Loucy (cell line): ENCODE results near the gene WDR37.
A peak's percentile ranks its signal among the peaks of the same experiment; 100 is the strongest.
"Not testable (repeated sequence)": the region's sequence is repeated elsewhere in the genome, so short reads cannot be mapped to it uniquely, and the experiment has no call there.

Experiments used
- H2AFZ ChIP-seq: fragments of 200-600 bp; sonication (generic); 2 replicates; pipeline ENCODE4 v1.6.0; 2016; ENCODE audit warnings: antibody characterized with exemption, mild to moderate bottlenecking, low read length, moderate library complexity
- H3F3A ChIP-seq: fragments of 200-600 bp; 2 replicates; pipeline ENCODE4 v1.6.0; 2016; ENCODE audit warnings: antibody characterized with exemption, low read depth, mild to moderate bottlenecking
- H3K27me3 ChIP-seq: fragments of 200-600 bp; sonication (generic); 2 replicates; pipeline ENCODE4 v1.6.1; 2014; ENCODE audit warnings: low read length, mild to moderate bottlenecking; ENCODE audit not compliant: insufficient read depth, poor library complexity, severe bottlenecking
- H3K36me3 ChIP-seq: fragments of 200-600 bp; sonication (generic); 2 replicates; pipeline ENCODE4 v1.6.1; 2016; ENCODE audit warnings: low read length; ENCODE audit not compliant: insufficient read depth
- H3K4me1 ChIP-seq: fragments of 200-600 bp; sonication (generic); 2 replicates; pipeline ENCODE4 v1.5.1; 2014; ENCODE audit warnings: low read length, mild to moderate bottlenecking; ENCODE audit not compliant: insufficient read depth, poor library complexity, severe bottlenecking
- H3K4me2 ChIP-seq: fragments of 200-600 bp; sonication (generic); 2 replicates; pipeline ENCODE4 v1.6.0; 2014; ENCODE audit warnings: antibody characterized with exemption, low read length, low read depth, mild to moderate bottlenecking; ENCODE audit not compliant: poor library complexity, severe bottlenecking
- H3K4me3 ChIP-seq: fragments of 200-600 bp; sonication (generic); 2 replicates; pipeline ENCODE4 v1.5.1; 2014; ENCODE audit warnings: low read length, mild to moderate bottlenecking, mixed read lengths; ENCODE audit not compliant: poor library complexity, severe bottlenecking
- H3K79me2 ChIP-seq: fragments of 200-600 bp; sonication (generic); 2 replicates; pipeline ENCODE4 v1.6.1; 2014; ENCODE audit warnings: low read length; ENCODE audit not compliant: insufficient read depth
- H3K9ac ChIP-seq: fragments of 200-600 bp; sonication (generic); 2 replicates; pipeline ENCODE4 v1.6.0; 2014; ENCODE audit warnings: mild to moderate bottlenecking, low read depth, low read length, moderate library complexity; ENCODE audit not compliant: poor library complexity, severe bottlenecking
- H3K9me2 ChIP-seq: fragments of 200-600 bp; sonication (generic); replicated peaks from 2 replicates; pipeline ENCODE4 v1.6.1; 2016; ENCODE audit warnings: low read depth, low read length, mixed read lengths
- H3K9me3 ChIP-seq: fragments of 200-600 bp; sonication (generic); 2 replicates; pipeline ENCODE4 v1.6.1; 2014; ENCODE audit warnings: mild to moderate bottlenecking, antibody characterized with exemption, low read length, low read depth; ENCODE audit not compliant: insufficient read depth
- H4K20me1 ChIP-seq: fragments of 200-600 bp; sonication (generic); 2 replicates; pipeline ENCODE4 v1.6.0; 2014; ENCODE audit warnings: antibody characterized with exemption, low read length, mild to moderate bottlenecking; ENCODE audit not compliant: insufficient read depth, poor library complexity, severe bottlenecking
- EZH2phosphoT487 ChIP-seq: fragments of 200-600 bp; IDR thresholded peaks from 2 replicates; pipeline ENCODE4 v1.6.1; 2018; ENCODE audit warnings: antibody characterized with exemption, mild to moderate bottlenecking, moderate library complexity, borderline replicate concordance
- TF ChIP-seq, protein P1 (sequence below): fragments of 200-600 bp; sonication (generic); conservative IDR thresholded peaks from 2 replicates; pipeline ENCODE4 v1.5.1; 2014; ENCODE audit warnings: mild to moderate bottlenecking, antibody characterized with exemption, low read length

The WDR37 gene

GRCh38 chr10:1061930-1062774 is 6.0 kb downstream of the WDR37 start:
- no peak overlapping the region for H2AFZ ChIP-seq
- peaks cover 71% of the 10 kb centered on the region for H3K79me2 ChIP-seq
- H3K36me3 ChIP-seq = no peaks in the 10 kb centered on the region
- peaks cover 80% of the 10 kb centered on the region for H3K4me1 ChIP-seq
- H3K9me3 ChIP-seq = no peaks in the 10 kb centered on the region
- H3F3A ChIP-seq = peaks cover 20% of the 10 kb centered on the region
- no peak for TF ChIP-seq EZH2phosphoT487
- TF ChIP-seq, protein P1, sequence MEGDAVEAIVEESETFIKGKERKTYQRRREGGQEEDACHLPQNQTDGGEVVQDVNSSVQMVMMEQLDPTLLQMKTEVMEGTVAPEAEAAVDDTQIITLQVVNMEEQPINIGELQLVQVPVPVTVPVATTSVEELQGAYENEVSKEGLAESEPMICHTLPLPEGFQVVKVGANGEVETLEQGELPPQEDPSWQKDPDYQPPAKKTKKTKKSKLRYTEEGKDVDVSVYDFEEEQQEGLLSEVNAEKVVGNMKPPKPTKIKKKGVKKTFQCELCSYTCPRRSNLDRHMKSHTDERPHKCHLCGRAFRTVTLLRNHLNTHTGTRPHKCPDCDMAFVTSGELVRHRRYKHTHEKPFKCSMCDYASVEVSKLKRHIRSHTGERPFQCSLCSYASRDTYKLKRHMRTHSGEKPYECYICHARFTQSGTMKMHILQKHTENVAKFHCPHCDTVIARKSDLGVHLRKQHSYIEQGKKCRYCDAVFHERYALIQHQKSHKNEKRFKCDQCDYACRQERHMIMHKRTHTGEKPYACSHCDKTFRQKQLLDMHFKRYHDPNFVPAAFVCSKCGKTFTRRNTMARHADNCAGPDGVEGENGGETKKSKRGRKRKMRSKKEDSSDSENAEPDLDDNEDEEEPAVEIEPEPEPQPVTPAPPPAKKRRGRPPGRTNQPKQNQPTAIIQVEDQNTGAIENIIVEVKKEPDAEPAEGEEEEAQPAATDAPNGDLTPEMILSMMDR = no peak
- no peaks in the 10 kb centered on the region for H3K9me2 ChIP-seq
- peak overlapping the region; percentile 64 for H3K4me3 ChIP-seq
- peak overlapping the region; percentile 57 for H3K9ac ChIP-seq
- H3K4me2 ChIP-seq = peak overlapping the region; percentile 90
- no peaks in the 10 kb centered on the region for H3K27me3 ChIP-seq
- peaks cover 42% of the 10 kb centered on the region for H4K20me1 ChIP-seq

DNA sequence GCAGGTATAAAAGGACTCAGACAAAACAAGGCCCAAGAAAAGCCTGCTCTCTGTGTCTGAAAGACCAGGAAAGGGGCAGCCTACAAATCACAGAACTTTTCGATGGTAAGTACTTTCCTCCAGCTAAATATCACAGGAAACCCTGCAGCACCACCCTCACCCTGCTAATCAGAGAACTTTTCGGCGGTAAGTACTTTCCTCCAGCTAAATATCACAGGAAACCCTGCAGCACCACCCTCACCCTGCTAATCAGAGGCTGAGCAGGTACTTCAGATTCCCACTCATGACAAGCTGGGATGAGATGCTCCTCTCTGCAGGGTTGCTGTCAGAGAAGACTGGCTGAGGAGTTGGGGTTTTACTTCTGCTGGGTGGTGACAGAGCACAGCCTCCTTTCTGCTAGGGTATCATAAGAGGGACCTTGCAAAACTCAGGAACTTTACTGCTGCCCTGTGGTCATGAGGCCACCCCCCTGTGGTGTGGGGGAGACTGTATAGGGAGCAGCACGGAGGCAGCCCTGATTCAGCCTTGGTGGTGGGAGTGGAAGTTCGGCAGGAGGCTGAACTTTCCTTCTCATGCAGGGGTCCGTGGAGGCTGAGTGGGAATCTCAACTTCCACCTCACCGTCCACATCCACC is 7.2 kb downstream of the WDR37 start:
- H4K20me1 ChIP-seq = peaks cover 31% of the 10 kb centered on the region
- H3K36me3 ChIP-seq = no peaks in the 10 kb centered on the region
- no peaks in the 10 kb centered on the region for H3K9me2 ChIP-seq
- peak overlapping the region; percentile 64 for H3K4me3 ChIP-seq
- peaks cover 75% of the 10 kb centered on the region for H3K4me1 ChIP-seq
- H3K79me2 ChIP-seq = peaks cover 59% of the 10 kb centered on the region
- no peaks in the 10 kb centered on the region for H3K9me3 ChIP-seq
- peak overlapping the region; percentile 57 for H3K9ac ChIP-seq
- H3K4me2 ChIP-seq = peak overlapping the region; percentile 90
- H3F3A ChIP-seq = peaks cover 20% of the 10 kb centered on the region
- no peaks in the 10 kb centered on the region for H3K27me3 ChIP-seq
- no peak overlapping the region for H2AFZ ChIP-seq
- TF ChIP-seq EZH2phosphoT487 = no peak
- TF ChIP-seq, protein P1 = no peak

GRCh38 chr10:1064964-1065247 is 8.7 kb downstream of the WDR37 start:
- TF ChIP-seq, protein P1 = no peak
- no peak for TF ChIP-seq EZH2phosphoT487
- Histone ChIP-seq H3K4me2 (no peak overlapping the region), H3K9me3 (no peaks in the 10 kb centered on the region), H3K79me2 (peaks cover 50% of the 10 kb centered on the region), H3K4me1 (peaks cover 78% of the 10 kb centered on the region), H2AFZ (no peak overlapping the region), H3K27me3 (no peaks in the 10 kb centered on the region), H3K36me3 (no peaks in the 10 kb centered on the region), H3F3A (peaks cover 20% of the 10 kb centered on the region), H4K20me1 (peaks cover 35% of the 10 kb centered on the region), H3K9ac (no peak overlapping the region), H3K4me3 (no peak overlapping the region), H3K9me2 (no peaks in the 10 kb centered on the region)

GRCh38 chr10:1066734-1067133 is 10.5 kb downstream of the WDR37 start:
- H3K4me1 ChIP-seq = peaks cover 63% of the 10 kb centered on the region
- H3K4me2 ChIP-seq, H2AFZ ChIP-seq, H3K27me3 ChIP-seq, H3K9ac ChIP-seq, H3K4me3 ChIP-seq, H3K36me3 ChIP-seq, H3K9me2 ChIP-seq, H3K9me3 ChIP-seq: not testable (repeated sequence)
- H3F3A ChIP-seq = peaks cover 18% of the 10 kb centered on the region
- H3K79me2 ChIP-seq = peaks cover 32% of the 10 kb centered on the region
- H4K20me1 ChIP-seq = peaks cover 24% of the 10 kb centered on the region
